ENCODE measurements around the gene ZNF629.

DNA sequence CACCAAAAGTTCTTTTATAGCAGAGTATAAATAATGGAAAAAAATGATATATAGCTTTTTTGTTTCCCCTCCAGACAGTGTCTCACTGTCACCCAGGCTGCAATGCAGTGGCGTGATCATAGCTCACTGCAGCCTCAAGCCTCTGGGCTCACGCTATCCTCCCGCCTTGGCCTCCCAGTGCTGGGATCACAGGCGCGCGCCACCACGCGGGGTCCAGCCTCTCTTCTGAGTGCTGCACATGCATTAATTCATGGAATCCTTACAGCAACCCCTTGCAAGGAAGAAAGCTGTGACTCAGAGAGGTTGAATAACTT is 18.0 kb upstream of the ZNF629 start:
- TF ChIP-seq EZH2phosphoT487 (IDR thresholded peaks at IDR 0.05; ENCODE audit: insufficient read depth, low read depth) (no peak), EZH2 (IDR thresholded peaks at IDR 0.05; ENCODE audit: insufficient read depth, poor library complexity, severe bottlenecking) (no peak)
